DND-41 (cell line): Measurements from ENCODE around the gene AGMO.

Source experiments
- CTCF ChIP-seq: IDR thresholded peaks from 2 replicates; pipeline ENCODE4 v1.5.1; 2012; ENCODE audit warnings: borderline replicate concordance, low read length, moderate library complexity, mild to moderate bottlenecking; ENCODE audit not compliant: poor library complexity, severe bottlenecking; ENCODE audit errors: extremely low read depth
- EZH2 ChIP-seq: IDR thresholded peaks from 3 replicates; pipeline ENCODE4 v1.6.1; 2012; ENCODE audit warnings: borderline replicate concordance, low read depth, mild to moderate bottlenecking, moderate library complexity, low read length, inconsistent platforms; ENCODE audit not compliant: severe bottlenecking

GRCh38 chr7:15459018-15459615, 102.7 kb downstream of the AGMO start:
- no peak for TF ChIP-seq EZH2
- TF ChIP-seq CTCF, result no peak
